Measurements from ENCODE around the gene EHMT1. TPM values are rescaled to one million over a fixed set of nuclear protein-coding genes. Genes with fewer than 3 reads are reported as not detected.

The EHMT1 gene
- total RNA-seq, 2 donors from 2014 or later = 24.1 to 34.6 TPM

- no peaks in the 10 kb centered on the region for H3K36me3 ChIP-seq
- no peak overlapping the region for H3K27ac ChIP-seq
- H3K4me1 ChIP-seq = peaks cover 0 to 29% of the 10 kb centered on the region in 2 donors
- DNase-seq (ENCODE audit: low spot score) = no peak
- H3K27me3 ChIP-seq = no peaks in the 10 kb centered on the region
- no peak overlapping the region for H3K4me3 ChIP-seq
- H3K9me3 ChIP-seq = no peaks in the 10 kb centered on the region
- no peak for TF ChIP-seq CTCF (IDR thresholded peaks at IDR 0.05)
Measured at GRCh38 chr9:137685741-137686420, 67.1 kb downstream of the EHMT1 start.

GRCh38 chr9:137688261-137688660, 69.5 kb downstream of the EHMT1 start:
- TF ChIP-seq CTCF (IDR thresholded peaks at IDR 0.05) = no peak
- H3K4me1 ChIP-seq = peaks cover 0 to 34% of the 10 kb centered on the region in 2 donors
- DNase-seq (ENCODE audit: low spot score) = no peak

GRCh38 chr9:137688725-137689124, 69.9 kb downstream of the EHMT1 start:
- TF ChIP-seq CTCF (IDR thresholded peaks at IDR 0.05) = no peak
- Histone ChIP-seq H3K4me1 (peaks cover 0 to 34% of the 10 kb centered on the region in 2 donors), H3K27me3 (no peaks in the 10 kb centered on the region), H3K36me3 (no peaks in the 10 kb centered on the region), H3K4me3 (no peak overlapping the region), H3K9me3 (no peaks in the 10 kb centered on the region), H3K27ac (no peak overlapping the region)
- DNase-seq (ENCODE audit: low spot score) = no peak

More at GRCh38 chr9:137688261-137688660, 69.5 kb downstream of the EHMT1 start:
- Histone ChIP-seq H3K9me3 (no peaks in the 10 kb centered on the region), H3K36me3 (no peaks in the 10 kb centered on the region), H3K4me3 (no peak overlapping the region), H3K27ac (no peak overlapping the region), H3K27me3 (no peaks in the 10 kb centered on the region)

GRCh38 chr9:137689745-137690529, 71.1 kb downstream of the EHMT1 start:
- Histone ChIP-seq H3K4me3 (no peak overlapping the region), H3K27me3 (no peaks in the 10 kb centered on the region), H3K27ac (no peak overlapping the region), H3K4me1 (peaks cover 0 to 36% of the 10 kb centered on the region in 2 donors), H3K36me3 (no peaks in the 10 kb centered on the region), H3K9me3 (no peaks in the 10 kb centered on the region)
- TF ChIP-seq CTCF (IDR thresholded peaks at IDR 0.05) = no peak
- no peak for DNase-seq (ENCODE audit: low spot score)

GRCh38 chr9:137690930-137691645, 72.3 kb downstream of the EHMT1 start:
- TF ChIP-seq CTCF (IDR thresholded peaks at IDR 0.05) = no peak
- peaks cover 0 to 48% of the 10 kb centered on the region in 2 donors for H3K4me1 ChIP-seq
- DNase-seq (ENCODE audit: low spot score) = no peak
- H3K4me3 ChIP-seq = no peak overlapping the region
- no peaks in the 10 kb centered on the region for H3K27me3 ChIP-seq
- no peak overlapping the region for H3K27ac ChIP-seq
- H3K36me3 ChIP-seq = no peaks in the 10 kb centered on the region
- no peaks in the 10 kb centered on the region for H3K9me3 ChIP-seq

All from right atrium auricular region (tissue), 2 donors.